GM19043 (cell line): Measurements from ENCODE around the gene THRAP3.

Source experiments
- ATAC-seq: cut with Tn5 transposase; IDR thresholded peaks from one replicate; pipeline ENCODE4 v1.9.1; 2021; ENCODE audit warnings: low read depth; ENCODE audit not compliant: unreplicated experiment

The THRAP3 gene

GRCh38 chr1:36323636-36324352 lies 99.6 kb downstream of the THRAP3 start, which contains the start of gene EVA1B:
EVA1B (minus strand) TSS chr1:36323645; CDS start chr1:36323037, 608 bp downstream.
- ATAC-seq, result no peak

GRCh38 chr1:36324353-36324703 lies 100.1 kb downstream of the THRAP3 start:
- no peak for ATAC-seq

- no peak for ATAC-seq
Observed at GRCh38 chr1:36326499-36326898, 102.3 kb downstream of the THRAP3 start.

- no peak for ATAC-seq
Observed at GRCh38 chr1:36327421-36328087, 103.3 kb downstream of the THRAP3 start.

GRCh38 chr1:36328088-36328480 lies 103.8 kb downstream of the THRAP3 start:
- ATAC-seq, result no peak

- no peak for ATAC-seq
Observed at GRCh38 chr1:36328713-36329112, 104.5 kb downstream of the THRAP3 start.

GRCh38 chr1:36329817-36330216 lies 105.6 kb downstream of the THRAP3 start:
- ATAC-seq, result no peak

- ATAC-seq, result no peak
Observed at GRCh38 chr1:36330940-36331339, 106.7 kb downstream of the THRAP3 start.

GRCh38 chr1:36337830-36338229 lies 113.6 kb downstream of the THRAP3 start:
- ATAC-seq, result no peak

GRCh38 chr1:36339215-36339614 lies 115.0 kb downstream of the THRAP3 start:
- no peak for ATAC-seq

GRCh38 chr1:36339615-36340014 lies 115.4 kb downstream of the THRAP3 start:
- ATAC-seq, result no peak

GRCh38 chr1:36341626-36342320 lies 117.5 kb downstream of the THRAP3 start:
- ATAC-seq, result no peak

- ATAC-seq, result no peak
Observed at GRCh38 chr1:36342426-36343185, 118.4 kb downstream of the THRAP3 start.

- no peak for ATAC-seq
Observed at GRCh38 chr1:36343651-36344394, 119.6 kb downstream of the THRAP3 start.

GRCh38 chr1:36344395-36344680 lies 120.1 kb downstream of the THRAP3 start:
- ATAC-seq, result no peak

- ATAC-seq, result no peak
Observed at GRCh38 chr1:36345353-36345752, 121.1 kb downstream of the THRAP3 start.

GRCh38 chr1:36346741-36347370 lies 122.6 kb downstream of the THRAP3 start:
- no peak for ATAC-seq

- ATAC-seq, result peak; percentile 94
Observed at GRCh38 chr1:36349241-36349671, 125.0 kb downstream of the THRAP3 start.

GRCh38 chr1:36349839-36350238 lies 125.6 kb downstream of the THRAP3 start:
- no peak for ATAC-seq

- no peak for ATAC-seq
Observed at GRCh38 chr1:36350659-36351226, 126.5 kb downstream of the THRAP3 start.
